Adrenal gland (tissue), 5 donors: ENCODE results near the gene LMO7.

Experiments used
- CTCF ChIP-seq, 6 experiments: fragments of 450-650 bp in 4 of 6; fragments of 200-600 bp in 2 of 6; sonication (generic) in 1 of 6; IDR thresholded peaks; 1 replicate in 5 of 6; 2 replicates in 1 of 6; pipeline versions ENCODE4 v1.5.1 to v1.8.0; 2016 to 2021; ENCODE audit warnings: antibody characterized with exemption in 6 of 6, mild to moderate bottlenecking in 2 of 6, moderate library complexity in 1 of 6
- POLR2A ChIP-seq, 2 donors: fragments of 450-650 bp; IDR thresholded peaks; one replicate each; pipeline ENCODE4 v1.6.1; 2017; ENCODE audit warnings: antibody characterized with exemption in 2 of 2, mild to moderate bottlenecking in 2 of 2, moderate library complexity in 1 of 2
- donor health status: DM: no; HTN: no; CAD: no.

- TF ChIP-seq CTCF (IDR thresholded peaks at IDR 0.05) (no peak), POLR2A (IDR thresholded peaks at IDR 0.05) (no peak)
Measured at GRCh38 chr13:75656425-75656989, 20.4 kb downstream of the LMO7 start.
